Natural killer cell (primary cell): ENCODE data around the gene ADAM19. TPM values are rescaled to one million over a fixed set of nuclear protein-coding genes. Genes with fewer than 3 reads are reported as not detected.

Experiments
- ATAC-seq, 3 donors: fragments of 150-1000 bp in 2 of 3; fragments of 200-7000 bp in 1 of 3; cut with Tn5 transposase; 1 replicate in 1 of 3; 2 replicates in 2 of 3; pipeline ENCODE4 v1.10.0; 2021; ENCODE audit warnings: mild to moderate bottlenecking in 2 of 3, moderate library complexity in 2 of 3
- DNase-seq, 2 donors: peaks; one replicate each; pipeline versions ENCODE4 v3.0.0 to v3.0.0-alpha.2; 2013 to 2021; ENCODE audit warnings: mixed read lengths in 1 of 2
- H3K27ac ChIP-seq: one replicate; pipeline ENCODE4 v1.5.1; 2013; ENCODE audit warnings: mild to moderate bottlenecking, low read length
- H3K27me3 ChIP-seq: one replicate; pipeline ENCODE4 v1.6.1; 2013; ENCODE audit warnings: low read length; ENCODE audit not compliant: control insufficient read depth, insufficient read depth
- H3K36me3 ChIP-seq: one replicate; pipeline ENCODE4 v1.6.1; 2013; ENCODE audit warnings: low read length; ENCODE audit not compliant: control insufficient read depth, insufficient read depth
- H3K4me1 ChIP-seq: one replicate; pipeline ENCODE4 v1.6.1; 2013; ENCODE audit warnings: low read length; ENCODE audit not compliant: control insufficient read depth, insufficient read depth
- H3K4me3 ChIP-seq: one replicate; pipeline ENCODE4 v1.5.1; 2013; ENCODE audit warnings: low read length
- H3K9me3 ChIP-seq: one replicate; pipeline ENCODE4 v1.6.1; 2013; ENCODE audit warnings: low read length; ENCODE audit not compliant: control insufficient read depth, insufficient read depth
- H3K27ac Mint-ChIP-seq, 2 donors: one replicate each; pipeline ENCODE4 v1.8.0; 2022; ENCODE audit warnings: mild to moderate bottlenecking in 2 of 2, mixed read lengths in 2 of 2, moderate library complexity in 1 of 2
- H3K27me3 Mint-ChIP-seq, 2 donors: one replicate each; pipeline ENCODE4 v1.8.0; 2022; ENCODE audit warnings: low read depth in 2 of 2, mixed read lengths in 2 of 2
- H3K36me3 Mint-ChIP-seq: one replicate; pipeline ENCODE4 v1.8.0; 2022; ENCODE audit warnings: mixed read lengths
- H3K4me1 Mint-ChIP-seq, 2 donors: one replicate each; pipeline ENCODE4 v1.8.0; 2022; ENCODE audit warnings: mixed read lengths in 2 of 2
- H3K4me3 Mint-ChIP-seq: one replicate; pipeline ENCODE4 v1.8.0; 2022; ENCODE audit warnings: mild to moderate bottlenecking, moderate library complexity, mixed read lengths
- H3K9me3 Mint-ChIP-seq, 2 donors: one replicate each; pipeline ENCODE4 v1.8.0; 2022; ENCODE audit warnings: mixed read lengths in 2 of 2
- CTCF ChIP-seq: fragments of 200-600 bp; IDR thresholded peaks from one replicate; pipeline ENCODE4 v1.8.0; 2022; ENCODE audit warnings: antibody characterized with exemption
- WGBS: methylation state at CpG from one replicate; pipeline ENCODE4 v1.1.7; 2013; ENCODE audit warnings: missing lambda C conversion rate; ENCODE audit not compliant: insufficient coverage; 5-methylcytosine and 5-hydroxymethylcytosine counted together
- intact Hi-C: fragments of 100-400 bp; cut with micrococcal nuclease; formaldehyde crosslinking; loops from one replicate; pipeline ENCODE4 v1.14.2; 2022
- total RNA-seq, 4 donors: library from RNA; stranded (reverse); fragments of 120-200 nt in 1 of 4; gene quantifications; one replicate each; pipeline versions ENCODE4 v1.2.3 to v1.2.4, GENCODE V29; 2013 to 2022

ADAM19 gene
- total RNA-seq, 3 donors from 2014 or later (not counting 1 experiment from before 2014, with no cell fraction given), result 1.2 to 28.0 (median 4.7) TPM

GRCh38 chr5:157570531-157571200 is 4.9 kb downstream of the ADAM19 start:
- Histone ChIP-seq H3K4me1 (peaks cover 52% of the 10 kb centered on the region), H3K27ac (peak overlapping the region; percentile 17), H3K4me3 (no peak overlapping the region), H3K27me3 (peaks cover 13% of the 10 kb centered on the region), H3K36me3 (no peaks in the 10 kb centered on the region), H3K9me3 (no peaks in the 10 kb centered on the region)
- Mint-ChIP-seq H3K4me1 (peaks cover 34 to 41% of the 10 kb centered on the region in 2 donors), H3K36me3 (no peaks in the 10 kb centered on the region), H3K4me3 (peak overlapping the region; percentile 76), H3K27me3 (peaks cover 23 to 28% of the 10 kb centered on the region in 2 donors), H3K27ac (peak overlapping the region in 1 of 2 donors; percentile 72), H3K9me3 (no peaks in the 10 kb centered on the region)
- ATAC-seq, result no peak
- TF ChIP-seq CTCF, result no peak
- WGBS, result 67% methylated on average over 2 of the region's 2 CpGs
- DNase-seq, result no peak
- intact Hi-C loops, result no loop called here

- H3K27ac ChIP-seq, result no peak overlapping the region
- Mint-ChIP-seq H3K36me3 (no peaks in the 10 kb centered on the region), H3K4me3 (no peak overlapping the region)
Measured at GRCh38 chr5:157568720-157569119, 6.9 kb downstream of the ADAM19 start.

GRCh38 chr5:157568222-157568621 is 7.4 kb downstream of the ADAM19 start:
- H3K9me3 ChIP-seq, result no peaks in the 10 kb centered on the region
- no peak for TF ChIP-seq CTCF
- intact Hi-C loops, result no loop called here
- H3K27me3 ChIP-seq, result no peaks in the 10 kb centered on the region
- H3K4me1 ChIP-seq, result peaks cover 45% of the 10 kb centered on the region
- Mint-ChIP-seq H3K9me3 (no peaks in the 10 kb centered on the region), H3K4me1 (peaks cover 23 to 41% of the 10 kb centered on the region in 2 donors), H3K27me3 (peaks cover under 1 to 14% of the 10 kb centered on the region in 2 donors), H3K36me3 (no peaks in the 10 kb centered on the region), H3K4me3 (no peak overlapping the region), H3K27ac (no peak overlapping the region)
- no peak overlapping the region for H3K27ac ChIP-seq
- no peak for DNase-seq
- no peak for ATAC-seq
- WGBS, result 89% methylated on average over 4 of the region's 4 CpGs
- no peaks in the 10 kb centered on the region for H3K36me3 ChIP-seq
- no peak overlapping the region for H3K4me3 ChIP-seq

More at GRCh38 chr5:157568720-157569119, 6.9 kb downstream of the ADAM19 start:
- no peak overlapping the region for H3K4me3 ChIP-seq
- TF ChIP-seq CTCF, result no peak
- H3K4me1 ChIP-seq, result peaks cover 45% of the 10 kb centered on the region
- DNase-seq (no peak), ATAC-seq (no peak)
- H3K9me3 Mint-ChIP-seq, result no peaks in the 10 kb centered on the region
- H3K4me1 Mint-ChIP-seq, result peaks cover 23 to 37% of the 10 kb centered on the region in 2 donors
- no peaks in the 10 kb centered on the region for H3K36me3 ChIP-seq
- 100% methylated on average over 2 of the region's 2 CpGs for WGBS
- peaks cover 5 to 17% of the 10 kb centered on the region in 2 donors for H3K27me3 Mint-ChIP-seq
- no peak overlapping the region for H3K27ac Mint-ChIP-seq
- H3K9me3 ChIP-seq, result no peaks in the 10 kb centered on the region
- no peaks in the 10 kb centered on the region for H3K27me3 ChIP-seq
- intact Hi-C loops, result no loop called here
